Endothelial cell of umbilical vein (primary cell): Measurements from ENCODE around the gene MACF1. TPM values are rescaled to one million over a fixed set of nuclear protein-coding genes. Genes with fewer than 3 reads are reported as not detected.
A peak's percentile ranks its signal among the peaks of the same experiment; 100 is the strongest.

Source experiments
- BruUV-seq: library from RNA; stranded (reverse); fragments of 400-500 nt; replicated peaks from 2 replicates; lab custom pipeline; 2021; lab: Mats Ljungman, UMichigan
- CTCF ChIA-PET: fragments of 300-600, 350-600 bp; sonication (Branson Sonifier 250); formaldehyde crosslinking; loops from one replicate; lab custom pipeline; 2021; ENCODE audit warnings: antibody characterized with exemption, inconsistent platforms; lab: Charles Lee
- POLR2A ChIA-PET: fragments of 300-600, 350-600 bp; sonication (Branson Sonifier 250); formaldehyde crosslinking; loops from one replicate; lab custom pipeline; 2021; ENCODE audit warnings: antibody characterized with exemption, inconsistent platforms; lab: Charles Lee
- DNase-seq: peaks from one replicate; pipeline ENCODE4 v3.0.0-alpha.2; 2011; ENCODE audit warnings: low read depth, low spot score
- FAIRE-seq: peaks from 2 replicates; lab custom pipeline; 2011; peaks lifted over from hg19 to GRCh38; lab: Jason Lieb, UNC
- H2AFZ ChIP-seq: 2 replicates; pipeline ENCODE4 v1.6.0; 2012; ENCODE audit warnings: low read depth, low read length, control low read depth, inconsistent platforms
- H3K27ac ChIP-seq: 2 replicates; pipeline ENCODE4 v1.5.1; 2011; ENCODE audit warnings: low read depth, mild to moderate bottlenecking, control low read depth, low read length, moderate library complexity; ENCODE audit not compliant: insufficient read depth
- H3K27me3 ChIP-seq, 2 experiments: 2 replicates each; pipeline versions ENCODE4 v1.6.0 to v1.6.1; 2011; ENCODE audit warnings: low read length in 2 of 2, mixed read lengths in 1 of 2; ENCODE audit not compliant: control insufficient read depth in 2 of 2, insufficient read depth in 2 of 2
- H3K36me3 ChIP-seq, 2 experiments: 2 replicates in 1 of 2; 3 replicates in 1 of 2; pipeline ENCODE4 v1.5.1; 2011; ENCODE audit warnings: low read length in 2 of 2, mild to moderate bottlenecking in 1 of 2, moderate library complexity in 1 of 2; ENCODE audit not compliant: control insufficient read depth in 2 of 2, insufficient read depth in 2 of 2; ENCODE audit errors: extremely low read depth in 1 of 2
- H3K4me1 ChIP-seq: 3 replicates; pipeline ENCODE4 v1.5.1; 2011; ENCODE audit warnings: mild to moderate bottlenecking, low read length; ENCODE audit not compliant: control insufficient read depth, insufficient read depth; ENCODE audit errors: extremely low read depth
- H3K4me2 ChIP-seq: 2 replicates; pipeline ENCODE4 v1.6.1; 2011; ENCODE audit warnings: low read length, control low read depth, mixed read lengths; ENCODE audit not compliant: insufficient read depth
- H3K4me3 ChIP-seq, 3 experiments: fragments of 200-600 bp in 1 of 3; sonication (generic), shearing (Covaris generic) in 1 of 3; replicated peaks in 1 of 3; 2 replicates each; pipeline ENCODE4 v1.5.1; 2011 to 2016; ENCODE audit warnings: control low read depth in 3 of 3, low read length in 3 of 3, mild to moderate bottlenecking in 2 of 3, inconsistent platforms in 1 of 3, low read depth in 1 of 3, moderate library complexity in 1 of 3; ENCODE audit not compliant: insufficient read depth in 1 of 3
- H3K79me2 ChIP-seq: 2 replicates; pipeline ENCODE4 v1.6.0; 2012; ENCODE audit warnings: low read length, inconsistent platforms; ENCODE audit not compliant: control insufficient read depth, insufficient read depth
- H3K9ac ChIP-seq: replicated peaks from 2 replicates; pipeline ENCODE3; 2011; ENCODE audit warnings: low read length, control low read depth; ENCODE audit not compliant: insufficient read depth; ENCODE audit errors: extremely low read depth
- H3K9me1 ChIP-seq: replicated peaks from 3 replicates; pipeline ENCODE4 v1.6.0; 2011; ENCODE audit warnings: mild to moderate bottlenecking, low read length; ENCODE audit not compliant: control insufficient read depth, insufficient read depth; ENCODE audit errors: extremely low read depth
- H3K9me3 ChIP-seq: replicated peaks from 2 replicates; pipeline ENCODE4 v1.5.1; 2012; ENCODE audit warnings: low read length, inconsistent platforms; ENCODE audit not compliant: control insufficient read depth, insufficient read depth
- H4K20me1 ChIP-seq: replicated peaks from 2 replicates; pipeline ENCODE3; 2011; ENCODE audit warnings: mild to moderate bottlenecking, low read length; ENCODE audit not compliant: control insufficient read depth, insufficient read depth; ENCODE audit errors: extremely low read depth
- EZH2 ChIP-seq: IDR thresholded peaks from 2 replicates; pipeline ENCODE4 v1.6.1; 2012; ENCODE audit warnings: borderline replicate concordance, low read depth, mild to moderate bottlenecking, moderate library complexity, low read length, inconsistent platforms; ENCODE audit not compliant: severe bottlenecking
- FOS ChIP-seq: IDR thresholded peaks from 2 replicates; pipeline ENCODE4 v1.6.1; 2011; ENCODE audit warnings: mild to moderate bottlenecking, low read length, moderate library complexity, borderline replicate concordance; ENCODE audit not compliant: insufficient read depth
- GATA2 ChIP-seq: IDR thresholded peaks from 2 replicates; pipeline ENCODE4 v1.7.0; 2011; ENCODE audit warnings: low read depth, mild to moderate bottlenecking, moderate library complexity, mixed read lengths, low read length; ENCODE audit not compliant: insufficient read length, insufficient read depth
- JUN ChIP-seq: IDR thresholded peaks from 2 replicates; pipeline ENCODE4 v1.6.1; 2011; ENCODE audit warnings: borderline replicate concordance, low read depth; ENCODE audit not compliant: insufficient read length, insufficient read depth
- MYC ChIP-seq: IDR thresholded peaks from one replicate; pipeline ENCODE4 v1.6.1; 2011; ENCODE audit warnings: mild to moderate bottlenecking, low read depth, low read length
- POLR2AphosphoS5 ChIP-seq: IDR thresholded peaks from 2 replicates; pipeline ENCODE4 v1.6.1; 2012; ENCODE audit warnings: low read depth, mild to moderate bottlenecking, control low read depth, low read length, moderate library complexity; ENCODE audit not compliant: insufficient read depth
- dilution Hi-C: fragments of 300-500 bp; cut with MboI; formaldehyde crosslinking; loops from one replicate; pipeline ENCODE4 v1.15.0; 2019; ENCODE audit warnings: low sequenced_read_pairs; ENCODE audit not compliant: extremely low pct_ligation_motif_present
- intact Hi-C: fragments of 100-400 bp; cut with micrococcal nuclease; formaldehyde crosslinking; loops from one replicate; pipeline ENCODE4 v1.10.0; 2022
- polyA plus RNA-seq, 4 experiments: library from polyadenylated mRNA; depleted of rRNA in 3 of 4; stranded (reverse) in 3 of 4; unstranded in 1 of 4; fragments of >200 nt; gene quantifications; 2 replicates each; pipeline versions ENCODE4 v1.2.1 to v1.2.3, GENCODE V29; 2011 to 2012; ENCODE audit warnings: missing spikeins in 1 of 4
- total RNA-seq: library from RNA; stranded (reverse); gene quantifications from 2 replicates; pipeline ENCODE4 v1.2.3, GENCODE V29; 2021
- TF ChIP-seq, protein P1 (sequence below), 2 donors: IDR thresholded peaks; 1 replicate in 1 of 2; 2 replicates in 1 of 2; pipeline ENCODE4 v1.5.1; 2011; ENCODE audit warnings: low read length in 2 of 2, mild to moderate bottlenecking in 2 of 2, moderate library complexity in 2 of 2, control low read depth in 1 of 2, inconsistent platforms in 1 of 2, low read depth in 1 of 2; ENCODE audit not compliant: insufficient read depth in 1 of 2; ENCODE audit errors: extremely low read depth in 1 of 2
- TF ChIP-seq, protein P2 (sequence below): IDR thresholded peaks from 2 replicates; pipeline ENCODE4 v1.6.1; 2011; ENCODE audit not compliant: insufficient read depth, insufficient read length

The MACF1 gene
- total and polyA plus RNA-seq, 2 donors (not counting 3 experiments of a cell fraction or from before 2014, with no cell fraction given): 122 to 587 TPM

DNA sequence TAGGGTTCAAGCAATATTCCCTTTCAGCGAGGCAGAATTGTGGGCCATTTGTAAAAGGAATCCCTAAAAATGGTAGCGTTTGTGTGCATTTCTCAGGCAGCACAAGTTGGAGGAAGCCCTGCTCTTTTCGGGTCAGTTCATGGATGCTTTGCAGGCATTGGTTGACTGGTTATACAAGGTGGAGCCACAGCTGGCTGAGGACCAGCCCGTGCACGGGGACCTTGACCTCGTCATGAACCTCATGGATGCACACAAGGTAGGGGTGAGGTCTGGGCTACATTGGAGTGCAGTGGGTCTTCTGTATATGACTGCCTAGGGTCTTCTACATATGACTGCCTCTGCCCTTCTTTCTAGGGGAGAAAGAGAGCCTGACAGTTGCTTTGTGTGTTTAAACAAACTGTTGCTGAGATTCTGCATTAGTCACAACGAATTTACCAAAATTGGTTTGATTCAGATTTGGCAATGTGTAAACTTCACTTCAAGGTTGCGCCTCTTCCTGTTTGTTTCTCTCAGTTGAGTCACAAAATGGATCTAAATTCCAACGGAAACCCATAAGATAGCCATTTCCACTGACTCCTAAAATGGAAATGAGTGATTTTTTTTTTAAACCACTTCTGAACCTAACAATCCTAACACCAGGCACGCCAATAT, 246.6 kb downstream of the MACF1 start:
- no peaks in the 10 kb centered on the region for H3K9me1 ChIP-seq
- TF ChIP-seq JUN (peak; percentile 65), GATA2 (peak; percentile 37), EZH2 (no peak), POLR2AphosphoS5 (no peak), MYC (no peak), FOS (peak; percentile 44)
- TF ChIP-seq, protein P1, sequence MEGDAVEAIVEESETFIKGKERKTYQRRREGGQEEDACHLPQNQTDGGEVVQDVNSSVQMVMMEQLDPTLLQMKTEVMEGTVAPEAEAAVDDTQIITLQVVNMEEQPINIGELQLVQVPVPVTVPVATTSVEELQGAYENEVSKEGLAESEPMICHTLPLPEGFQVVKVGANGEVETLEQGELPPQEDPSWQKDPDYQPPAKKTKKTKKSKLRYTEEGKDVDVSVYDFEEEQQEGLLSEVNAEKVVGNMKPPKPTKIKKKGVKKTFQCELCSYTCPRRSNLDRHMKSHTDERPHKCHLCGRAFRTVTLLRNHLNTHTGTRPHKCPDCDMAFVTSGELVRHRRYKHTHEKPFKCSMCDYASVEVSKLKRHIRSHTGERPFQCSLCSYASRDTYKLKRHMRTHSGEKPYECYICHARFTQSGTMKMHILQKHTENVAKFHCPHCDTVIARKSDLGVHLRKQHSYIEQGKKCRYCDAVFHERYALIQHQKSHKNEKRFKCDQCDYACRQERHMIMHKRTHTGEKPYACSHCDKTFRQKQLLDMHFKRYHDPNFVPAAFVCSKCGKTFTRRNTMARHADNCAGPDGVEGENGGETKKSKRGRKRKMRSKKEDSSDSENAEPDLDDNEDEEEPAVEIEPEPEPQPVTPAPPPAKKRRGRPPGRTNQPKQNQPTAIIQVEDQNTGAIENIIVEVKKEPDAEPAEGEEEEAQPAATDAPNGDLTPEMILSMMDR (IDR thresholded peaks at IDR 0.05; ENCODE audit: extremely low read depth in 1 of 2, insufficient read depth in 1 of 2, low read depth in 1 of 2, low read length in 2 of 2): no peak
- TF ChIP-seq, protein P2, sequence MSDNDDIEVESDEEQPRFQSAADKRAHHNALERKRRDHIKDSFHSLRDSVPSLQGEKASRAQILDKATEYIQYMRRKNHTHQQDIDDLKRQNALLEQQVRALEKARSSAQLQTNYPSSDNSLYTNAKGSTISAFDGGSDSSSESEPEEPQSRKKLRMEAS: no peak
- ChIA-PET CTCF (no interaction called here), POLR2A (interaction anchor here (0.7 kb wide), 1 partner anchor 90 kb away, joined by 3 read pairs; no protein-coding TSS in a partner anchor)
- peaks cover 53 to 55% of the 10 kb centered on the region in 2 experiments for H3K36me3 ChIP-seq
- peaks cover 12% of the 10 kb centered on the region for H3K79me2 ChIP-seq
- H3K9me3 ChIP-seq: no peaks in the 10 kb centered on the region
- H3K4me2 ChIP-seq: peak overlapping the region; percentile 60
- no peak overlapping the region for H3K9ac ChIP-seq
- H3K27me3 ChIP-seq: no peaks in the 10 kb centered on the region
- H3K4me3 ChIP-seq: no peak overlapping the region
- dilution Hi-C loops: no loop called here
- TSS peak; percentile 96 for BruUV-seq
- peak overlapping the region; percentile 64 for H3K27ac ChIP-seq
- H3K4me1 ChIP-seq: peaks cover 32% of the 10 kb centered on the region
- no peak overlapping the region for H2AFZ ChIP-seq
- intact Hi-C loops: no loop called here
- peak; percentile 82 for FAIRE-seq
- DNase-seq: peak; percentile 73
- H4K20me1 ChIP-seq: no peaks in the 10 kb centered on the region
